Measurements from ENCODE around the gene PTPN1.

The PTPN1 gene

GRCh38 chr20:50481741-50482140, 28.4 kb upstream of the PTPN1 start:
- Histone ChIP-seq H3K36me3 (ENCODE audit: control insufficient read depth in 5 of 5, insufficient read depth in 5 of 5, low read length in 5 of 5) (no peaks in the 10 kb centered on the region), H3K27ac (ENCODE audit: low read depth, low read length) (no peak overlapping the region), H3K27me3 (ENCODE audit: control insufficient read depth in 5 of 5, insufficient read depth in 4 of 5, low read length in 5 of 5) (no peaks in the 10 kb centered on the region), H3K9me3 (ENCODE audit: control insufficient read depth in 5 of 5, low read length in 5 of 5) (no peaks in the 10 kb centered on the region), H3K4me3 (ENCODE audit: low read depth in 1 of 5, low read length in 5 of 5) (no peak overlapping the region), H3K9ac (ENCODE audit: low read length in 5 of 5) (no peak overlapping the region), H3K4me1 (ENCODE audit: control insufficient read depth in 5 of 5, insufficient read depth in 5 of 5, low read length in 5 of 5) (peaks cover 0 to 19% (median 17%) of the 10 kb centered on the region in 5 donors)

- Histone ChIP-seq H3K36me3 (ENCODE audit: control insufficient read depth in 5 of 5, insufficient read depth in 5 of 5, low read length in 5 of 5) (no peaks in the 10 kb centered on the region), H3K9me3 (ENCODE audit: control insufficient read depth in 5 of 5, low read length in 5 of 5) (no peaks in the 10 kb centered on the region), H3K9ac (ENCODE audit: low read length in 5 of 5) (no peak overlapping the region), H3K4me1 (ENCODE audit: control insufficient read depth in 5 of 5, insufficient read depth in 5 of 5, low read length in 5 of 5) (peaks cover 0 to 19% (median 17%) of the 10 kb centered on the region in 5 donors), H3K27me3 (ENCODE audit: control insufficient read depth in 5 of 5, insufficient read depth in 4 of 5, low read length in 5 of 5) (no peaks in the 10 kb centered on the region), H3K27ac (ENCODE audit: low read depth, low read length) (no peak overlapping the region), H3K4me3 (ENCODE audit: low read depth in 1 of 5, low read length in 5 of 5) (no peak overlapping the region)
These were observed 27.7 kb upstream of the PTPN1 start for GRCh38 chr20:50482396-50482981.

- Histone ChIP-seq H3K4me3 (ENCODE audit: low read depth in 1 of 5, low read length in 5 of 5) (peak overlapping the region; percentile 75 to 88 (median 86)), H3K9me3 (ENCODE audit: control insufficient read depth in 5 of 5, low read length in 5 of 5) (no peaks in the 10 kb centered on the region), H3K27me3 (ENCODE audit: control insufficient read depth in 5 of 5, insufficient read depth in 4 of 5, low read length in 5 of 5) (no peaks in the 10 kb centered on the region), H3K36me3 (ENCODE audit: control insufficient read depth in 5 of 5, insufficient read depth in 5 of 5, low read length in 5 of 5) (no peaks in the 10 kb centered on the region), H3K9ac (ENCODE audit: low read length in 5 of 5) (peak overlapping the region in 3 of 5 donors; percentile 80 to 84 (median 80)), H3K4me1 (ENCODE audit: control insufficient read depth in 5 of 5, insufficient read depth in 5 of 5, low read length in 5 of 5) (peaks cover 0 to 13% (median 12%) of the 10 kb centered on the region in 5 donors), H3K27ac (ENCODE audit: low read depth, low read length) (peak overlapping the region; percentile 43)
These were observed 25.8 kb upstream of the PTPN1 start for GRCh38 chr20:50484271-50484976.

GRCh38 chr20:50487397-50487796, 22.8 kb upstream of the PTPN1 start:
- Histone ChIP-seq H3K4me1 (ENCODE audit: control insufficient read depth in 5 of 5, insufficient read depth in 5 of 5, low read length in 5 of 5) (peaks cover 0 to 16% (median 12%) of the 10 kb centered on the region in 5 donors), H3K9ac (ENCODE audit: low read length in 5 of 5) (no peak overlapping the region), H3K36me3 (ENCODE audit: control insufficient read depth in 5 of 5, insufficient read depth in 5 of 5, low read length in 5 of 5) (no peaks in the 10 kb centered on the region), H3K9me3 (ENCODE audit: control insufficient read depth in 5 of 5, low read length in 5 of 5) (no peaks in the 10 kb centered on the region), H3K4me3 (ENCODE audit: low read depth in 1 of 5, low read length in 5 of 5) (no peak overlapping the region), H3K27me3 (ENCODE audit: control insufficient read depth in 5 of 5, insufficient read depth in 4 of 5, low read length in 5 of 5) (no peaks in the 10 kb centered on the region), H3K27ac (ENCODE audit: low read depth, low read length) (no peak overlapping the region)

- Histone ChIP-seq H3K27me3 (ENCODE audit: control insufficient read depth in 5 of 5, insufficient read depth in 4 of 5, low read length in 5 of 5) (no peaks in the 10 kb centered on the region), H3K9ac (ENCODE audit: low read length in 5 of 5) (no peak overlapping the region)
These were observed 21.9 kb upstream of the PTPN1 start for GRCh38 chr20:50488236-50488806.

GRCh38 chr20:50491168-50491567, 19.0 kb upstream of the PTPN1 start:
- Histone ChIP-seq H3K4me3 (ENCODE audit: low read depth in 1 of 5, low read length in 5 of 5) (no peak overlapping the region), H3K4me1 (ENCODE audit: control insufficient read depth in 5 of 5, insufficient read depth in 5 of 5, low read length in 5 of 5) (peaks cover 0 to 3% (median 0%) of the 10 kb centered on the region in 5 donors), H3K27me3 (ENCODE audit: control insufficient read depth in 5 of 5, insufficient read depth in 4 of 5, low read length in 5 of 5) (no peaks in the 10 kb centered on the region), H3K27ac (ENCODE audit: low read depth, low read length) (no peak overlapping the region), H3K36me3 (ENCODE audit: control insufficient read depth in 5 of 5, insufficient read depth in 5 of 5, low read length in 5 of 5) (no peaks in the 10 kb centered on the region), H3K9ac (ENCODE audit: low read length in 5 of 5) (no peak overlapping the region), H3K9me3 (ENCODE audit: control insufficient read depth in 5 of 5, low read length in 5 of 5) (no peaks in the 10 kb centered on the region)

More at GRCh38 chr20:50488236-50488806, 21.9 kb upstream of the PTPN1 start:
- no peak overlapping the region for H3K4me3 ChIP-seq (ENCODE audit: low read depth in 1 of 5, low read length in 5 of 5)
- H3K9me3 ChIP-seq (ENCODE audit: control insufficient read depth in 5 of 5, low read length in 5 of 5), result no peaks in the 10 kb centered on the region
- peaks cover 0 to 13% (median 9%) of the 10 kb centered on the region in 5 donors for H3K4me1 ChIP-seq (ENCODE audit: control insufficient read depth in 5 of 5, insufficient read depth in 5 of 5, low read length in 5 of 5)
- no peak overlapping the region for H3K27ac ChIP-seq (ENCODE audit: low read depth, low read length)
- H3K36me3 ChIP-seq (ENCODE audit: control insufficient read depth in 5 of 5, insufficient read depth in 5 of 5, low read length in 5 of 5), result no peaks in the 10 kb centered on the region

- H3K9ac ChIP-seq (ENCODE audit: low read length in 5 of 5), result no peak overlapping the region
- no peak overlapping the region for H3K4me3 ChIP-seq (ENCODE audit: low read depth in 1 of 5, low read length in 5 of 5)
- no peaks in the 10 kb centered on the region for H3K9me3 ChIP-seq (ENCODE audit: control insufficient read depth in 5 of 5, low read length in 5 of 5)
- peaks cover 0 to 3% (median 0%) of the 10 kb centered on the region in 5 donors for H3K4me1 ChIP-seq (ENCODE audit: control insufficient read depth in 5 of 5, insufficient read depth in 5 of 5, low read length in 5 of 5)
- no peak overlapping the region for H3K27ac ChIP-seq (ENCODE audit: low read depth, low read length)
- no peaks in the 10 kb centered on the region for H3K36me3 ChIP-seq (ENCODE audit: control insufficient read depth in 5 of 5, insufficient read depth in 5 of 5, low read length in 5 of 5)
- no peaks in the 10 kb centered on the region for H3K27me3 ChIP-seq (ENCODE audit: control insufficient read depth in 5 of 5, insufficient read depth in 4 of 5, low read length in 5 of 5)
These were observed 18.1 kb upstream of the PTPN1 start for GRCh38 chr20:50491926-50492634.

- H3K4me3 ChIP-seq (ENCODE audit: low read depth in 1 of 5, low read length in 5 of 5), result no peak overlapping the region
- peaks cover 0 to 3% (median 0%) of the 10 kb centered on the region in 5 donors for H3K4me1 ChIP-seq (ENCODE audit: control insufficient read depth in 5 of 5, insufficient read depth in 5 of 5, low read length in 5 of 5)
- H3K27me3 ChIP-seq (ENCODE audit: control insufficient read depth in 5 of 5, insufficient read depth in 4 of 5, low read length in 5 of 5), result no peaks in the 10 kb centered on the region
- H3K36me3 ChIP-seq (ENCODE audit: control insufficient read depth in 5 of 5, insufficient read depth in 5 of 5, low read length in 5 of 5), result no peaks in the 10 kb centered on the region
- no peak overlapping the region for H3K27ac ChIP-seq (ENCODE audit: low read depth, low read length)
- H3K9me3 ChIP-seq (ENCODE audit: control insufficient read depth in 5 of 5, low read length in 5 of 5), result no peaks in the 10 kb centered on the region
- no peak overlapping the region for H3K9ac ChIP-seq (ENCODE audit: low read length in 5 of 5)
These were observed 16.3 kb upstream of the PTPN1 start for GRCh38 chr20:50493881-50494253.

- H3K4me3 ChIP-seq (ENCODE audit: low read depth in 1 of 5, low read length in 5 of 5), result no peak overlapping the region
- no peaks in the 10 kb centered on the region for H3K27me3 ChIP-seq (ENCODE audit: control insufficient read depth in 5 of 5, insufficient read depth in 4 of 5, low read length in 5 of 5)
- H3K9ac ChIP-seq (ENCODE audit: low read length in 5 of 5), result no peak overlapping the region
- no peaks in the 10 kb centered on the region for H3K9me3 ChIP-seq (ENCODE audit: control insufficient read depth in 5 of 5, low read length in 5 of 5)
- no peak overlapping the region for H3K27ac ChIP-seq (ENCODE audit: low read depth, low read length)
- H3K36me3 ChIP-seq (ENCODE audit: control insufficient read depth in 5 of 5, insufficient read depth in 5 of 5, low read length in 5 of 5), result no peaks in the 10 kb centered on the region
- H3K4me1 ChIP-seq (ENCODE audit: control insufficient read depth in 5 of 5, insufficient read depth in 5 of 5, low read length in 5 of 5), result peaks cover 0 to 3% (median 0%) of the 10 kb centered on the region in 5 donors
These were observed 15.8 kb upstream of the PTPN1 start for GRCh38 chr20:50494428-50494827.
